Measurements from ENCODE around the gene BCAR1. TPM values are rescaled to one million over a fixed set of nuclear protein-coding genes. Genes with fewer than 3 reads are reported as not detected.

BCAR1 gene
- total RNA-seq, 4 donors from 2014 or later = 125 to 201 (median 154) TPM

- H3K27ac ChIP-seq = peak overlapping the region; percentile 49 to 63 (median 54)
- no peaks in the 10 kb centered on the region for H3K9me3 ChIP-seq
- intact Hi-C loops (cut with DNase I; ENCODE audit: low total_unique reads) (no loop called here), in situ Hi-C loops (cut with MboI; ENCODE audit: low pct_ligation_motif_present in 1 of 4, low pct_unique_long_range_greater_than_20kb in 1 of 4, low sequenced_read_pairs in 3 of 4) (no loop called here)
- H3K36me3 ChIP-seq = no peaks in the 10 kb centered on the region
- TF ChIP-seq POLR2AphosphoS5 (IDR thresholded peaks at IDR 0.05) = peak; percentile 48 to 85 (median 61)
- peak; percentile 45 for TF ChIP-seq POLR2A (IDR thresholded peaks at IDR 0.05)
- TF ChIP-seq EP300 (IDR thresholded peaks at IDR 0.05; ENCODE audit: low read depth) = no peak
- peaks cover 4% of the 10 kb centered on the region for H3K27me3 ChIP-seq
- peaks cover 32 to 45% (median 40%) of the 10 kb centered on the region in 4 donors for H3K4me1 ChIP-seq
- no peak overlapping the region for H3K4me3 ChIP-seq
- DNase-seq = peak; percentile 84
- 55% methylated on average over 6 of the region's 10 CpGs; no CpG with 5 or more reads in 1 of the 2 donors for WGBS, 2 donors (ENCODE audit: low coverage in 1 of 2)
Measured at GRCh38 chr16:75267631-75268264, 16.3 kb upstream of the BCAR1 start.

DNA sequence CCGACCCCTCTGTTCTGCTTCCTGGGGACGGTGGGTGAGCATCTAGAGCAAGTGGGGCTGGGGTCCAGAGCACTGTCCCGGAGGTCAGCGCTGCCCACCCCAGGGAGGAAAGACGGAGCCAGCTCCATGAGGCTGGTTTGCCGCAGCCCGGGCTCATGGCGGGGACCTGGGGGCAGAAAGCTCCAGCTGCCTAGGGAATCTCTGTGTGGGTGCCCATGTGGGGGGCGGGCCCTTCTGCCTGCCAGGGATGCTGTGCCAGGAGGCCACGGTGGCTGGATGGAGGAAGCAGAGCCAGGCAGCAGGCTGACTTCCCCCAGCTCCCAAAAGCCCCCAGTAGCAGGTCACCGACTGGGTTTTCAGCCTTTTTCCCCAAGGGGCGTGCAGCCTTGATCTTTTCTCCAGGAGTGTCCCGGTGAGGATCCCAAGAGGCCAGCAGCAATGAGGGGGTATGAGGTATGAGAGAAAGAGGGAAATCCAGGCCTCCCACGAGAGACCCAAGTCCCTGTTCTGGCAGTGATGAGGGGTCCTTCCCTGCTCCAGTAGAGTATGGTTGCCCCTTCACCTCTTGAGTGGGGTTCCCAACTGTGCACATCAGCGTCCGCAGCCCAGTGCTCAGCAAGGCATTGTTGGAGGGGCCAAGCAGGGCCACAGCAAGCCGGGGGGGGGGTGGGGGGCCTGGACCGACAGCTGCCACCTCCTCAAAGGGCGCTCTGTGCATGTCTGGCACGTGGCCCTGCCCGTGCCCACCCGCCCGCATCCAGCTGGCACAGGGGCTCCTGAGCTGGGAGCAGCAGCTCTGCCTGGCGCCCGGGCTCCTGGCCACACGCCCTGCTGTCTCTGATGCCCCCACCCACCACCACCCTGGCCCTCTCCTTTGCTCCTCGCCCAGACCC is 15.6 kb upstream of the BCAR1 start:
- in situ Hi-C loops (cut with MboI; ENCODE audit: low pct_ligation_motif_present in 1 of 4, low pct_unique_long_range_greater_than_20kb in 1 of 4, low sequenced_read_pairs in 3 of 4) (no loop called here), intact Hi-C loops (cut with DNase I; ENCODE audit: low total_unique reads) (no loop called here)
- TF ChIP-seq CTCF (IDR thresholded peaks at IDR 0.05) = no peak
- TF ChIP-seq POLR2AphosphoS5 (IDR thresholded peaks at IDR 0.05) = no peak
- Histone ChIP-seq H3K27ac (peak overlapping the region; percentile 34 to 92 (median 67)), H3K4me3 (no peak overlapping the region), H3K36me3 (no peaks in the 10 kb centered on the region), H3K9me3 (no peaks in the 10 kb centered on the region), H3K4me1 (peaks cover 40 to 53% (median 46%) of the 10 kb centered on the region in 4 donors), H3K27me3 (no peaks in the 10 kb centered on the region)
- WGBS, 2 donors (ENCODE audit: low coverage in 1 of 2) = 76% methylated on average over 24 of the region's 27 CpGs; no CpG with 5 or more reads in 1 of the 2 donors
- DNase-seq = no peak

DNA sequence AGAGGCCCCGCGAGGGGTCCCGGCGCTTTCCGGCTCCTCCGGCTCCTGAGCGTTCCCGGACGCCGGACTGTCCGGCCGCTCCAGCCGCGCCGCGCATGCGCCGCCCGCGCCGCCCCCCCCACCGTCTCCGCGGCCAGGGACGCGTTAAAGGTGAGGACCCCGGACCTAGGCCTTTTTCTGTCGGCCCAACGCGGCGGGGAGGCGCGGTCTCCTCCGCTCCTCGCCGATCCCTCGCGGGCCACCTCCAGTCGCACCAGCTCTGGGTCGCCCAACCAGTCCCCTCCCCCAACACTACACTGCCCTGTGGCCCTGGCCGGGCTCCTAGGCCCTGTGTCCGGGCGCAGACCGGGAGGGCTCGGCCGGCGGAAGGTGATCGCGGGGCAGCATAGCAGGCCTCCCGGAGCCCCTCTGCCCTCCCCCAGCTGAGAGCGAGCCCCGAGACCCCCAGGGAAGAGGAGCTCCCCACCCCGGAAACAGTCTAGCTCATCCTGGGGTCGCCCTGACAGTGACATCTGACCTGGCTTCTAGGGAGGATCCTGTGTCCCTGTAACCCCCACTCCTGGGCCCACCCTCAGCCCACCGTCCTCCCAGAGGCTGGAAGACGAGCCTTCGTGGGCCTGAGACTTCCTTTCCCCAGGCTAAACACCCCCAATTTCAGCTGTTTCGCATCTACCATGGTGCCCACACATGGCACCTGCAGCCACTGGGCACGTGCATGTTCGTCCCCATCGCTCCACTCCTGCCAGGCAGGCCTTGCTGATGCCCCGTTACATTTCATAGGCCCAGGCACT is 14.7 kb upstream of the BCAR1 start:
- Histone ChIP-seq H3K4me3 (peak overlapping the region; percentile 77 to 93 (median 85)), H3K36me3 (no peaks in the 10 kb centered on the region), H3K9me3 (no peaks in the 10 kb centered on the region), H3K4me1 (peaks cover 48 to 61% (median 54%) of the 10 kb centered on the region in 4 donors), H3K27me3 (no peaks in the 10 kb centered on the region), H3K27ac (peak overlapping the region; percentile 85 to 93 (median 90))
- TF ChIP-seq POLR2AphosphoS5 (IDR thresholded peaks at IDR 0.05) (peak in 2 of 3 donors; percentile 44 to 51), CTCF (IDR thresholded peaks at IDR 0.05) (no peak), EP300 (IDR thresholded peaks at IDR 0.05; ENCODE audit: low read depth) (no peak), POLR2A (IDR thresholded peaks at IDR 0.05) (peak; percentile 27)
- WGBS, 2 donors (ENCODE audit: low coverage in 1 of 2) = 30% methylated on average over 19 of the region's 62 CpGs; no CpG with 5 or more reads in 1 of the 2 donors
- intact Hi-C loops (cut with DNase I; ENCODE audit: low total_unique reads) = no loop called here
- DNase-seq = peak; percentile 86
- in situ Hi-C loops (cut with MboI; ENCODE audit: low pct_ligation_motif_present in 1 of 4, low pct_unique_long_range_greater_than_20kb in 1 of 4, low sequenced_read_pairs in 3 of 4) = no loop called here

- Histone ChIP-seq H3K4me3 (peak overlapping the region; percentile 77 to 93 (median 85)), H3K4me1 (peaks cover 51 to 67% (median 55%) of the 10 kb centered on the region in 4 donors), H3K9me3 (no peaks in the 10 kb centered on the region), H3K27ac (peak overlapping the region; percentile 85 to 93 (median 90)), H3K36me3 (no peaks in the 10 kb centered on the region), H3K27me3 (no peaks in the 10 kb centered on the region)
- in situ Hi-C loops (cut with MboI; ENCODE audit: low pct_ligation_motif_present in 1 of 4, low pct_unique_long_range_greater_than_20kb in 1 of 4, low sequenced_read_pairs in 3 of 4) = no loop called here
- TF ChIP-seq POLR2AphosphoS5 (IDR thresholded peaks at IDR 0.05) (peak in 1 of 3 donors; percentile 19), CTCF (IDR thresholded peaks at IDR 0.05) (no peak), EP300 (IDR thresholded peaks at IDR 0.05; ENCODE audit: low read depth) (no peak), POLR2A (IDR thresholded peaks at IDR 0.05) (peak; percentile 15)
- intact Hi-C loops (cut with DNase I; ENCODE audit: low total_unique reads) = no loop called here
- 2% methylated on average over 50 of the region's 74 CpGs; no CpG with 5 or more reads in 1 of the 2 donors for WGBS, 2 donors (ENCODE audit: low coverage in 1 of 2)
- DNase-seq = peak; percentile 72
Measured at GRCh38 chr16:75264999-75265910, 13.8 kb upstream of the BCAR1 start.

Data from transverse colon (tissue), 4 donors.